GM06990 (cell line): ENCODE results near the gene USP14.
"Not testable (repeated sequence)": the region's sequence is repeated elsewhere in the genome, so short reads cannot be mapped to it uniquely, and the experiment has no call there.

Experiments used
- DNase-seq: peaks from one replicate; pipeline ENCODE4 v3.0.0-alpha.2; 2011; ENCODE audit not compliant: insufficient read length; ENCODE audit errors: extremely low read depth
- H3K27me3 ChIP-seq: replicated peaks from 2 replicates; pipeline ENCODE4 v1.6.0; 2011; ENCODE audit warnings: low read length; ENCODE audit not compliant: control insufficient read depth, insufficient read depth
- H3K36me3 ChIP-seq: 2 replicates; pipeline ENCODE4 v1.5.1; 2011; ENCODE audit warnings: low read length; ENCODE audit not compliant: control insufficient read depth, insufficient read depth
- H3K4me3 ChIP-seq: replicated peaks from 2 replicates; pipeline ENCODE4 v1.5.1; 2011; ENCODE audit warnings: low read depth, mild to moderate bottlenecking, control low read depth, low read length
- CTCF ChIP-seq: IDR thresholded peaks from 2 replicates; pipeline ENCODE4 v1.5.1; 2011; ENCODE audit warnings: low read length, control low read depth, mild to moderate bottlenecking, inconsistent platforms; ENCODE audit not compliant: insufficient read depth, poor library complexity, severe bottlenecking

The USP14 gene

DNA sequence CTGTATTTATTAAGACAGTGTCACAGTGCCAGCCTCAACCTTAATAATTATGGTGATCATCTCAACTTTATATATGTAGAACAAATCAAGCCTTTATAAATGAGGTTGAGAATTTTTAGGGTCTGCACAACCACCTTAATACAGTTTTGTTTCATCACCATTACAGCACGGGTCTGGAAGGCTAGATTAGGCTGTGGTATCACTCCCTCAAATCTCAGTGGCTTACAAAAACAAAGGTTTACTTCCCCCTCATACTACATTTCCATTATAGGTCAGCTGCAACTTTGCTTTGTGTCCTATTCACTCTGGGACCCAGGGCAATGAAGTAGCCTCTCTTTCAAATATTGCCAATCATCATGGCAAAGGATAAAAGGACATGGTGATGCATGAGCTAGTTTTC lies 23.3 kb upstream of the USP14 start:
- no peak overlapping the region for H3K4me3 ChIP-seq
- DNase-seq, result no peak
- H3K36me3 ChIP-seq, result no peaks in the 10 kb centered on the region
- H3K27me3 ChIP-seq, result no peaks in the 10 kb centered on the region
- TF ChIP-seq CTCF, result no peak

DNA sequence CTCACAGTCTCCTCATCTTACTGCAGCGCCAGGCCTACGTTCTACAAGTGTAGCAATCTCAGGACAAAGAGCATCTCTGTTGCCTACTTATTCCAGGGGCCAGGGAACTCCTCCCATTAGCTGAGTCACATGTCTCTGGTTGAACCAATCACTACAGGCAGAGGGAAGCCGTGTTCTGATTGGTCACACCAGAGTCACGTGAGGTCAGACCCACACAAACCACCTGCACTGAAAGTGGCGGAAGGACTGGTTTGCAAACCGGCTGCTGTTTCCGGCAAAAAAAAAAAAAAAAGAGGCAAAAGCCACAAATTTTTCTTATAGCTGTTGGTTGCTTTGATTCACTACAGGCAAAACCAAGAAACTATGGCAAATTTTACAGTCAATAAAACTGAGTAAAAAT lies 21.9 kb upstream of the USP14 start:
- Histone ChIP-seq H3K27me3 (no peaks in the 10 kb centered on the region), H3K4me3 (no peak overlapping the region), H3K36me3 (no peaks in the 10 kb centered on the region)
- no peak for TF ChIP-seq CTCF
- DNase-seq, result no peak

DNA sequence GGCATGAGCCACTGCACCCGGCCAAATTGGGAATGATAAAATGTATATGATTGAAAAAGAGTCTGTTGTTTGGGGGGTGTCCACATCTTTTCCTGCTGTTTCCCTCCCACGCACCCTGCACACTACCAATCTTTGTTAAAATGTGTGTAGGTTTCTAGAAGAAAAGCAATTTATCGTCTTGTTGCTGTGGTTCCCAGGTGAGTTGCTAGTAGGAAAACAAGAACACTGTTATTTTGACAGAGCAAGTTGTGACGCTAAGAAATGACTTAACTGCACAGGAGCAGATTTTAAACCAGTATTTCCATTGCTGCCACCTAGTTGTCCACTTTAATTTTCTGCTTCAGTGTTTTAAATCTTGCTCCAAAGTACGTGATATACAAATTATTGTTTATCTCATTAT lies 21.0 kb upstream of the USP14 start:
- DNase-seq, result no peak
- no peaks in the 10 kb centered on the region for H3K27me3 ChIP-seq
- no peak overlapping the region for H3K4me3 ChIP-seq
- H3K36me3 ChIP-seq, result no peaks in the 10 kb centered on the region
- no peak for TF ChIP-seq CTCF

GRCh38 chr18:140670-141266 lies 17.6 kb upstream of the USP14 start:
- H3K36me3 ChIP-seq, result no peaks in the 10 kb centered on the region
- no peak for TF ChIP-seq CTCF
- H3K27me3 ChIP-seq, result no peaks in the 10 kb centered on the region; the same call in 1 of the 2 replicates
- DNase-seq, result no peak
- H3K4me3 ChIP-seq, result no peak overlapping the region

DNA sequence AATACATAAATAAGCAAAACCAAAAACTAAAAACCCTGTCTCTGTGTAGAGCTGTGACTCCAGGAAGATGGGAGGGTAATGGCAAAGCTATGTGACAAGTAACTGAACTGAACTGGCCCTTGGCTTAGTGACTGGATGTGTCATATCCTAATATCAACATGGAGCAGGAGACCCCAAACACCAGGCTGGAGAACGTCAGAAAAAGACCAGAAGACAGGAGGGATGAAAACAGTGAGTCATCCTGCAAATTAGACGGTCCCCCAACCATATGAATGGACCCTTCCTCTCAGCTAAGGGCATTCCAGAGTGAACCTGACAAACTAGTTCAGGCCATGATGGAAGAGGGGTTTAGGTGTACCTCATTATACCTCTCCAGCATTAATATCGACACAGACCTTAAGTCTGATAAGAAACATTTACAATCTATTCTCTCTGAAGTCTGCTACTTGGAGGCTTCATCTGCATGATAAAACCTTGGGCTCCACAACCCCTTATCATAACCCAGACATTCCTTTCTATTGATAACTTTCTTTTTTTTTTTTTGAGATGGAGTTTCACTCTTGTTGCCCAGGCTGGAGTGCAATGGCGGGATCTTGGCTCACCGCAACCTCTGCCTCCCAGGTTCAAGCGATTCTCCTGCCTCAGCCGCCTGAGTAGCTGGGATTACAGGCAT lies 15.6 kb upstream of the USP14 start:
- DNase-seq, H3K4me3 ChIP-seq, H3K27me3 ChIP-seq, H3K36me3 ChIP-seq: not testable (repeated sequence)

DNA sequence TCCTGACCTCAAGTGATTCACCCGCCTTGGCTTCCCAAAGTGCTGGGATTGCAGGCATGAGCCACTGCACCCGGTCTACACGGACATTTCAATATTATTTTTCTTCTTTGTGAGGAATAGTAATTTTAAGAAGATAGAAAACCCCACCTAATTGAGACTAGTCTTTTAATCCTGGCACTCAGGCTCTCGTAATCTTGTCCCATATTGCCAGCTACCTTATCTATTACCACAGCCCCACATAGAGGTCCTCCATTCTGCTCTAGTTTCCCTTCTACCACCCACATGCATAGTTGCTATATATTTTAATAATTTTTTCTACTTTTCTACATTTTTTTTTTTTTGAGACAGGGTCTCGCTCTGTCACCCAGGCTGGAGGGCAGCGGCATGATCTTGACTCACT lies 9.5 kb upstream of the USP14 start:
- no peak for DNase-seq
- H3K27me3 ChIP-seq, result no peaks in the 10 kb centered on the region
- H3K36me3 ChIP-seq, result no peaks in the 10 kb centered on the region
- no peak for TF ChIP-seq CTCF
- no peak overlapping the region for H3K4me3 ChIP-seq
